Measurements from ENCODE around the gene UROC1.

Gene UROC1

GRCh38 chr3:126442856-126443242 lies 74.7 kb downstream of the UROC1 start:
- DNase-seq (ENCODE audit: extremely low read depth, low read depth): no peak
- TF ChIP-seq, protein P1, sequence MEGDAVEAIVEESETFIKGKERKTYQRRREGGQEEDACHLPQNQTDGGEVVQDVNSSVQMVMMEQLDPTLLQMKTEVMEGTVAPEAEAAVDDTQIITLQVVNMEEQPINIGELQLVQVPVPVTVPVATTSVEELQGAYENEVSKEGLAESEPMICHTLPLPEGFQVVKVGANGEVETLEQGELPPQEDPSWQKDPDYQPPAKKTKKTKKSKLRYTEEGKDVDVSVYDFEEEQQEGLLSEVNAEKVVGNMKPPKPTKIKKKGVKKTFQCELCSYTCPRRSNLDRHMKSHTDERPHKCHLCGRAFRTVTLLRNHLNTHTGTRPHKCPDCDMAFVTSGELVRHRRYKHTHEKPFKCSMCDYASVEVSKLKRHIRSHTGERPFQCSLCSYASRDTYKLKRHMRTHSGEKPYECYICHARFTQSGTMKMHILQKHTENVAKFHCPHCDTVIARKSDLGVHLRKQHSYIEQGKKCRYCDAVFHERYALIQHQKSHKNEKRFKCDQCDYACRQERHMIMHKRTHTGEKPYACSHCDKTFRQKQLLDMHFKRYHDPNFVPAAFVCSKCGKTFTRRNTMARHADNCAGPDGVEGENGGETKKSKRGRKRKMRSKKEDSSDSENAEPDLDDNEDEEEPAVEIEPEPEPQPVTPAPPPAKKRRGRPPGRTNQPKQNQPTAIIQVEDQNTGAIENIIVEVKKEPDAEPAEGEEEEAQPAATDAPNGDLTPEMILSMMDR (IDR thresholded peaks at IDR 0.05; ENCODE audit: low read depth, low read length): no peak

DNA sequence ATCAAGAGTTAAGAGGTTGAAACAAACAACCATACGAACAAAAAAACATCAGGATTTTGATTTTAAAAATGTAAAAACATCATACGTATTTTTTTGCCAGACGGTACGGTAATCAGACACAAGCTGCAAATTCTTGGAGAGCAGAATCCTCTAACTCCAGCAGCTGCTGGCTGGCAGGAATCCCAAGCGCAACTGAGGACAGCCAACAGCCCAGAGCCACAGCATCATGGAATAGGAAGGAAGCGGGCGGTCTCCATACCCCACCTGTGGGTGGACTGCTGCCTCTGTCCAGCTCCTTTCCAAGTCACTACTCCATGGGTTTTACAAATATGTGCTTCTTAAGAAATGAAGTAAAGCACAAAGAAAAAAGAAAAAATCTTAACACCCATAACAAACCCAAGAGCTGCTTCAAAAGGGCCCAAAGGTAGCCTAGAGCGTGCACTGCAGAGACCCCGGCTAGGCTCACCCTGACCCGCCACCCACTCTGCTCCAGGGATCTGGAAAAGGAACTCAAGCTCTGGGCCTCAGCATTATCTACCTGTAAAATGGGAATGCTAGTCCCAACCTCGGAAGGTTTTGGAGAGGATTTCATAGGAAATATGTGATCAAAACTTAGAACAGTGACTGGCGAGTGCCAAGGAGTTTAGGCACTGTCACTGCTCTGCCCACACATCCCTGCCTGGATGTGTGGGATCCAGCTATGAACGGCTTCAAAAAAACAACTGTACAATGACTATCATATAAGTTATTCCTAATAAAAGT lies 75.3 kb downstream of the UROC1 start:
- no peak for DNase-seq (ENCODE audit: extremely low read depth, low read depth)
- TF ChIP-seq, protein P1 (IDR thresholded peaks at IDR 0.05; ENCODE audit: low read depth, low read length): no peak

GRCh38 chr3:126441256-126441880 lies 76.2 kb downstream of the UROC1 start:
- no peak for DNase-seq (ENCODE audit: extremely low read depth, low read depth)
- TF ChIP-seq, protein P1 (IDR thresholded peaks at IDR 0.05; ENCODE audit: low read depth, low read length): no peak

DNA sequence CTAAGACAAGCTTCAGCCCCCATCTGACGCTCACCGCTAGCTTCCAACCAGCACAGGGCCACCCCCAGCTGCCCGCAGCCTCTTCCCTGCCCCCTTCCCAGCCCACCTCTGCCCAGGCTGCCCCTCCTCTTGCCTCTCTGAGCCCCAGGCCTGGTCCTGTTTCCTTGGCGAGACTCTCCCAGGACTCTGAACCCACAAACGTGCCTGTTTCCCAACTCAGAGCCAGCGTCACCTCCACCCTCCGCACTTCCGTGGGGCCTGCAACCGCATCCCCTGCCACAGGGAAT lies 76.9 kb downstream of the UROC1 start:
- DNase-seq (ENCODE audit: extremely low read depth, low read depth): no peak
- TF ChIP-seq, protein P1 (IDR thresholded peaks at IDR 0.05; ENCODE audit: low read depth, low read length): no peak

DNA sequence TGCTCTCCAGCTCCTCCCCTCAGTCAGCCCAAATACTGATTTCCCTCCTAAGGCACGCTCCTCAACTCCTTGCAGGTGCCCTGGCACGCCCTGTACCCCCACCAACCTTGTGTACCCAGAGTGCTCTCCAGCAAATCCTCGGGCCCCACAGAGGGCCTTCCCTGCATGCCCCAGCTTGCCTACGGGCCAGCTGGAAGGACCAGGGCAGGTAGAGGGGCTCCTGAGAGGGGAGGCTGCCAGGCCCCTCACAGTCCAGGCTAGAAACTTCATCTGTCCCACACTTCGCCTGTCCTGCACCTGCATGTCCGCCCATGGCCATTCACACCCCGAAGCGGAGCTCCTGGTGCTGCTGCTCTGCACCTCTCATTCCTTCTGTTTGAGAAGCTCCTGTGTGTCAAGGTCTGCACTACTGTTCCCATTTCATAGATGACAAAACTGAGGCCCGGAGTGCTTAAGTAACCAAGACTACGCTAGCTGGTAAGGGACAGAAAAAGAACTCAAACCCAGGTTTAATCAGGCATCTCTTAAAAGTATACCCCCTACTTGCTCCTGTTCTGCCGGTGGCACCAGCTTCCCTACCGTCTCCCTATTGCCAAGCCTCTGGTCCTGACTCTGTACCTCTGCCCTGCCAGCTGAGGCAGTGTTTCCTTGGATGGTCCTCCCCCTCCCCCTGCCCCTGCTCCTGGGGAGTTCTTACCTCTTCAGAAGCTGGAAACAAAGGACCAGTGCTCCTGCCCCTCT lies 77.4 kb downstream of the UROC1 start:
- no peak for DNase-seq (ENCODE audit: extremely low read depth, low read depth)
- TF ChIP-seq, protein P1 (IDR thresholded peaks at IDR 0.05; ENCODE audit: low read depth, low read length): no peak

DNA sequence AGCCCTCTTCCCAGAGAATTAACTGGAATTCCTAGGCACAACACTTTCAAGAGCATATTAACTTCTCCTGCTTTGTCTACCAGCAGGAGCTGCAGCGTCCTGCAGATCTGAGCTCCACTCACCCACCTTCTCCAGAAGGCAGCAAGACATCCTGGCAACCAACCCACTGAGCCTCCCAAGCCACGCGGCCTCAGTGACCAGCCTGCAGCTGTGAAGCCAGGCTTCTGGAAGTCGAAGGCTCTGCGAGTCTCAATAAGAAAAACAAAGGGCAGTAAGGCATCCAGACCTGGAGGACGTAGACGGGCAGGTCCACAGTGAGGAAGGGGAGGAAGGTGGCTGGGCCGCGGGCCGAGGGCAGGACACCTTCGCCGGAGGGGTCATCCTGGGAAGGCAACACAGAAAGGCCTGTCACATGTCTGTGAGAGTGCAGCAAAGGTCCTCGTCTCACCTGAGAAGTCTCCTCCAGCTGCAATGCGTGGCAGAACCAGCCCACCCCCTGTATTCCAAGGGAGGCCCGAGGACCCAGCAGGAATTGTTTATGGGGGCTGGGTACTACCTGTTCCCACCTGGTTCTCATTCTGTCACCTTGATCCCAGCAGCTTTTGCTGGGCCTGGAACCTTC lies 78.1 kb downstream of the UROC1 start:
- TF ChIP-seq, protein P1 (IDR thresholded peaks at IDR 0.05; ENCODE audit: low read depth, low read length): no peak
- no peak for DNase-seq (ENCODE audit: extremely low read depth, low read depth)

DNA sequence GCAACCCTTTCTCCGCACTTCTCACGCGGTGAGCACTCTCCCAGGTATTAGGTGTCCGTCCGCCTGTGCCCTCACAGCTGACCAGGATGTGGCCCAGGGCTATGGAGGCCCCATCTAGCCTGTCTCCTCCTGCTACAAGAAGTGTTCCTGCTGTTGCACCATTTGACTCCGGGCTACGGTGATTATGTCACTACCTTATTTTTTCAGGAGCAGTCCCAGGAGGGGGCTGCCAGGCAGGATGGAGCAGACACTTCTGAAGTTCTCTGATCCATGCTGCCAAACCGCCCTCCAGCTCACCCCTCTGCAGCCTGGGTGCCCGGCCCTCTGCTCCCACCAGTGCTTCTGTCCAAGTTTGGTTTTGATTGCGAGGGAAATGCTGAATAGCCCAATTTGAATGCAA lies 78.8 kb downstream of the UROC1 start:
- TF ChIP-seq, protein P1 (IDR thresholded peaks at IDR 0.05; ENCODE audit: low read depth, low read length): no peak
- no peak for DNase-seq (ENCODE audit: extremely low read depth, low read depth)

Data from AG09319 (cell line).